AG08396 (cell line): Measurements from ENCODE around the gene AMOTL1.
"Not testable (repeated sequence)": the region's sequence is repeated elsewhere in the genome, so short reads cannot be mapped to it uniquely, and the experiment has no call there.

Experiments used
- DNase-seq: peaks from one replicate; pipeline ENCODE4 v3.0.0; 2012; ENCODE audit warnings: low spot score, mixed read lengths

The AMOTL1 gene

GRCh38 chr11:94825031-94825430 is 56.9 kb downstream of the AMOTL1 start:
- no peak for DNase-seq

DNA sequence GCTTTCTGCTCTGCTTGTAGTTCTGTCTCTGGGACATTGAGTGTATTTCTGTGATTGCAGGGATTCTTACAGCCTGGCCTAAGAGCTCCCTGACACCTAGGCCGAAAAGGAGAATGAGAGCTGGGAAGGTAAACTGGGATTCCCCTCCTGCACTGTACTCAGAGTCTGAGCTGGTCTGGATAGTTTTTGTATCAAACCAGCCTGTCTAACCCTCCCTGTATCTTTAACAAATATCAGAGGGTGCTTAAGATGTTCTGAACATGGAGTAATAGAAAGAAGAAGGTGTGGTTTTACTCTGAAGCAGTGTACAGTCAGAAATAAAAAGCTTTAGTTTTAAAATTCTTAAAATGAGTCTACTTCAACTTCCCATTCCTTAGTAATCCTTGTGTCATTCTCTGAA is 57.3 kb downstream of the AMOTL1 start:
- no peak for DNase-seq

- DNase-seq: no peak
Observed at GRCh38 chr11:94826415-94826814, 58.3 kb downstream of the AMOTL1 start.

GRCh38 chr11:94828088-94828487 is 59.9 kb downstream of the AMOTL1 start:
- DNase-seq: no peak

GRCh38 chr11:94830722-94831510 is 62.8 kb downstream of the AMOTL1 start:
- DNase-seq: no peak

- DNase-seq: no peak
Observed at GRCh38 chr11:94831529-94831928, 63.4 kb downstream of the AMOTL1 start.

DNA sequence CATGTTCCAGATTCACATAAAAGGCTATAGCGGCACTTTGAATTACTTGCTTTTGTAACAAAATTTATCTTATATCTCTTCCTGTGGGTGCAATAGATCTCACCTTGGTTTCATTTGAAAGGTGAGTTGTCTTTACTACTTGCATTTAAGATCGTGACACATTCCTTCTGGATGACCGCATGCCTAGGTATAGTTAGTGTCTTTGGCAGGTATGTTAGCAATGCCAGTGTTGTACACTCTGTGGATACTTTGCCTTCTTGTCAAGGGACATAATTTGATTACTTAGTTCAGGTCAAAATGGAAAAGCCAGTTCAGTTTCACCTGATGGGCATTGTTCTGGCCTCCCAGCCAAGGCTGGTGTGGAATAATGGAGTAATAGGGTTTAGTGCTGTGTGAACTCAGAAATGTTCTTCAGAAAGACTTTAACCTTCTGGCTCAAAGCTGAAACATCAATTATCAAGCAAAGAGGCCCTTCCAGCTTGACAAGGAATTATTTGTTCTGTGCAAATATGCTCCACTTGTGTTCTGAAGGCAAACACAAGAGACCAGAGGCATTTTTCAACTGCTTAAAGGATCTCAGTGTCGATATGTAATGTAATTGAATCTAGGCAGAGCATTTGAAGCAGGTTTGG is 64.6 kb downstream of the AMOTL1 start:
- DNase-seq: no peak

- no peak for DNase-seq
Observed at GRCh38 chr11:94834911-94835593, 66.9 kb downstream of the AMOTL1 start.

DNA sequence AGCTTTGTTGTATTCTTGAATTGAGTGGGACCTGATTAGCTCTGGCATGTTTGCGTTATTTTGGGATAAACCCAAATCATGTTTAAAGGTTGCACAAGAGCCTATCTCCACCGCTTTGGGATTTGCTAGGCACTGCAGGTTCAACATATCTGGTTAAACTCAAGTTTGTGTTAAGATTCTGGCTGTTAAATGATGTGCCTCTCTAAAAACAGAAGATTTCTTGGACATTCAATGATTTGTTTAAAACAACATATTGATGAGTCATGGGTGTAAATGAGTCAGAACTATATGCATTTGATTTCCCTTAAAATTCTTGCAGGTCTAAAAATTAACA is 67.4 kb downstream of the AMOTL1 start:
- no peak for DNase-seq

GRCh38 chr11:94837317-94837716 is 69.2 kb downstream of the AMOTL1 start:
- no peak for DNase-seq

DNA sequence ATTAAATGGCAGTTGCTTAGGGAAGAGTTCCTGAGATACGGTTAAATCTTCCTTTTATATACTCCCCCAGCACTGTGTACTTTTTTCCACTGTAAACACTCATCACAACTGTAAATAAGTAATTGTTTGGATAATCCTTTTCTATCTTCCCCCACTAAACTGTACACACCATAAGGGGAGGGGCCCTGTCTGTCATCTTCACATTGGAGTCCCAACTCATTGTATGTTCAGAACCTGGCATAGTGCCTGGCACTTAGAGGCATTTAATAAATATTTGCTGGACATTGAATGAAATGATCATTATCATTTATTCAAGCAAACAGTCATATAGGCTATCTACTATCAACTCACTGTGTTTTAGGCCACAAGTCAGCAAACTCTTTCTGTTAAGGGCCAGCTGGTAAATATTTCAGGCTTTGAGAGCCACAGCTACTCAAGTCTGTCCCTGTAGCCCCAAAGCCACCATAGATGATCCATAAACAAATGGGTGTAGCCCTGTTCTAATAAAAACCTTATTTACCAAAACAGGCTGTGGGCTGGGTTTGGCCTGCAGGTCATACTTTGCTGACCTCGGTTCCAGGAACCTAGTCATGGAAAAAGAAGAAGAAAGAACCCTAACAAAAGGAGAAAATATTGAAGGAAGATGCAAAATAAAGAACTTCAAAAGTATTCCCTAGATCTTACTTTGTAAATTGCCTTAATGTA is 70.0 kb downstream of the AMOTL1 start:
- no peak for DNase-seq

GRCh38 chr11:94840209-94840608 is 72.1 kb downstream of the AMOTL1 start:
- no peak for DNase-seq

DNA sequence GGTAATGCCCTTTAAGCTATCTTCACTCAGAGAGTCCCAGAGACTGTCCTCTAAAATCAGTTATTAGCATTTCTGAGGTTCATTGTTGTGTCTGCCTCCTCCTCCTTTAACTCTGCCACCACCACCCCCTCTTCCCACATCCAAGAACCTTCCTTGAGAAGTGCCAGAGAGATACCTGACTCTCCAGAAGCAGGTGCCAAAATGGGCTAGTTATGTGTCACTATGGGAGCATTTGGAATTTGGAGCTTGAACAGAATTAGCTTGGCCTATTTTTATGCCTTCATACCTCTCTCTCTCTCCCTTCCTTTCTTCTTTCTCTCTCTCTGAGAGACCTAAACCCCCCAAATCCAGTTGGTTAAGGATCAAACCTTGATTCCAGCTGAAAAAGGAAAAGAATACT is 75.9 kb downstream of the AMOTL1 start:
- no peak for DNase-seq

DNA sequence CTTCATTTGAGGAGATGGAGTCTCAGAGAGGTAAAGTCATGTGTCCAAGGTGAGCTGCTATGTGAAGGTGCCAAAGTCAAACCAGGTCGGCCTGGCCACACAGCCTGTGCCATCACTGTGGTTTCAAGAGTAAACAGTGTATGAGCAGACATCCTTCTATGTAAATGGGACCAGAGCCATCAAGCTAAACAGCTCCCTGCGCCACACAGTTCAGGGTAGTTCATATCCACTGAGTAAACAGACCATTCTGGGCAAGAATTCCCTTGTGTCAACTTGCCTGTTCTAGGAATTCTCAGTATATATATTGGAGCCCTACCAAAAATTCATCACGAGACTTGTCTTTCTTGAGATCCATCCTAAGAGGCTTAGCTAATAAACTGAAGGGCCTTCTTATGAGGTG is 77.5 kb downstream of the AMOTL1 start:
- peak; percentile 57 for DNase-seq

DNA sequence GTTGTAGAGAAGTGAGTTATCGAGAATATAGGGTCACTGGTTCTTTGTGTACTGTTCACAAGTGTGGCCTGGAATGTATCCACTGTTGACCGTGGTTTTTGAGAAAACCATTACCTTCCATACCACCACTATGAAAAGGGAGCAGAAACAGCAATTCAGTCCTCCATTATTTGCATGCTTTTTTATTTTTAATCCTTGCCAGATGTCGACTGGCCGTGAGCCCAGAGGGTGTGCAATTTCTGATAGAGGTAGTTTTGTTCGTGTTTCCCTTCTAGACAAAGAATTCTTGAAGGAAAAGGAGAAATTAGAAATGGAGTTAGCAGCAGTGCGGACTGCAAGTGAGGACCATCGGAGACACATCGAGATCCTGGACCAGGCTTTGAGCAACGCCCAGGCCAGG is 81.7 kb downstream of the AMOTL1 start:
- DNase-seq: no peak

DNA sequence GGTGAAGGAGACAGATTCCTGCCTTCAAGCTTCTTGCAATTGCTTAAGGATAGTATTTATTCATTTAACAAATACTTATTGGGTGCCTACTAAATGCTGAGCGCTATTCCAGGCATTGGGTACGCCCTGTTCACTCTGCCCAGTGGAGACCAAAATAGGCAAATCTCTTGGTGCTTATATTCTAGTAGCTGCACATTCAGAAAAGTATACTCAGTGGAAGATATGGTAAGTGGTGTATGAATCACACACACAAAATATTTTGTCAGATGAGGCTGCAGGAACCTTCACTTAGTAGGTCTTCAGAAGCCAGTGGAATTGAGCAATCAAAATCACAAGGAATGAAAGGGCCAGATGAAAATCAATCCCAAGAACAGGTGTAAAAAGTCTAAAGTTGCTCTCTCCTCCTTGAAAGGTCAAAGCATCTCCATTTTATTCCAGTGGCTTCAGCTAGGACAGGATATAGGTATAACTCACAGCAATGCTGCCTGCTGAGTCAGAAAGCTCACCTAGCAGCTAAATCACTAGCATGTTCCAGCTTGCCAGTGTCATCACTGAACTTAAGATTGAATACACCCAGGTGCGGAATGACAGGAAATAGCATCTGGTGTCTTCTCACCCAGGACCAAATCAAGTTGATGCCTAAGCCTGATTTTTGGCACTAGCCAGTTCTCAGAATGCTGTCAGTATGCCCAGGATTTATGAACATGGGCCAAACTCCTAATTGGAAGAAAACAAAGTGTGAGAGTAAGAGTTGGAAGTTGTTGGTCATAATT is 83.9 kb downstream of the AMOTL1 start:
- DNase-seq: no peak

- not testable (repeated sequence) for DNase-seq
Observed at GRCh38 chr11:94853288-94853687, 85.1 kb downstream of the AMOTL1 start.

- DNase-seq: no peak
Observed at GRCh38 chr11:94853836-94854235, 85.7 kb downstream of the AMOTL1 start.

GRCh38 chr11:94854770-94855633 is 86.8 kb downstream of the AMOTL1 start:
- no peak for DNase-seq

GRCh38 chr11:94855666-94856065 is 87.5 kb downstream of the AMOTL1 start:
- no peak for DNase-seq

DNA sequence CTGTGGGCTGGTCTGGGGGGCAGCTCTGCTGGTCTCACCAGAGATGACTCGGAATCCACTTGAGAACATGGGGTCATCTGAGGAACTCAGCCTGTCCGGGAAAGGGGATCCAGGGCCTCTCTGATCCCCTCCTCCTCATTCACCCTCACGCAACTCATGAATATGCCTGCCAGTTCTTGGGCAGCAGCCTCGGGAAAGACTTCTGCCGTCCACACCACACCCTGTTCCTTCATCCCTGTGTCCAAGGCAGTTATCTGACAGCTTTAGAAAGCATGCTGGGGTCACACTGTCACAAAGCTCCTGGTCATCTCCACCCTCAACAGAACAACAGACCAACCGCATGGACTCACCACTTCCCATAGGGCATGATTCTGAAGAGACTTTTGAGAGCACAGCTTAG is 88.3 kb downstream of the AMOTL1 start:
- no peak for DNase-seq
